CD4-positive, CD25-positive, alpha-beta regulatory T cell (primary cell): ENCODE measurements around the gene MOCS3. TPM values are rescaled to one million over a fixed set of nuclear protein-coding genes. Genes with fewer than 3 reads are reported as not detected.

Experiments
- ATAC-seq, 2 donors: fragments of 150-1000 bp; cut with Tn5 transposase; one replicate each; pipeline ENCODE4 v1.10.0; 2021; ENCODE audit warnings: low read depth in 2 of 2, moderate number of reproducible peaks in 2 of 2, moderate library complexity in 1 of 2
- DNase-seq, 3 donors: peaks; one replicate each; pipeline versions ENCODE4 v3.0.0 to v3.0.0-alpha.2; 2012 to 2022; ENCODE audit warnings: mixed read lengths in 1 of 3
- H3K27ac ChIP-seq: one replicate; pipeline ENCODE4 v1.7.0; 2013; ENCODE audit warnings: mild to moderate bottlenecking, low read length; ENCODE audit not compliant: insufficient read depth, poor library complexity, severe bottlenecking
- H3K27me3 ChIP-seq: one replicate; pipeline ENCODE4 v1.7.0; 2013; ENCODE audit warnings: low read length; ENCODE audit not compliant: control insufficient read depth, insufficient read depth
- H3K36me3 ChIP-seq: one replicate; pipeline ENCODE4 v1.7.0; 2013; ENCODE audit warnings: mild to moderate bottlenecking, low read length, moderate library complexity; ENCODE audit not compliant: control insufficient read depth, insufficient read depth
- H3K4me1 ChIP-seq: 2 replicates; pipeline ENCODE4 v1.7.0; 2013; ENCODE audit warnings: mild to moderate bottlenecking, low read length; ENCODE audit not compliant: insufficient read depth, control insufficient read depth, poor library complexity, severe bottlenecking
- H3K4me3 ChIP-seq: one replicate; pipeline ENCODE4 v1.7.0; 2013; ENCODE audit warnings: low read depth, mild to moderate bottlenecking, low read length, moderate library complexity
- H3K9me3 ChIP-seq, 2 experiments: 1 replicate in 1 of 2; 2 replicates in 1 of 2; pipeline ENCODE4 v1.7.0; 2013; ENCODE audit warnings: low read length in 2 of 2, mild to moderate bottlenecking in 1 of 2, moderate library complexity in 1 of 2; ENCODE audit not compliant: control insufficient read depth in 2 of 2
- H3K27ac Mint-ChIP-seq, 3 donors: one replicate each; pipeline ENCODE4 v1.8.0; 2020 to 2022; ENCODE audit warnings: mild to moderate bottlenecking in 3 of 3, mixed read lengths in 3 of 3, moderate library complexity in 2 of 3
- H3K27me3 Mint-ChIP-seq: one replicate; pipeline ENCODE4 v1.8.0; 2022; ENCODE audit warnings: mild to moderate bottlenecking, mixed read lengths
- H3K36me3 Mint-ChIP-seq: one replicate; pipeline ENCODE4 v1.8.0; 2020; ENCODE audit warnings: mixed read lengths
- H3K4me1 Mint-ChIP-seq, 4 donors: one replicate each; pipeline ENCODE4 v1.8.0; 2020 to 2022; ENCODE audit warnings: mixed read lengths in 4 of 4, mild to moderate bottlenecking in 1 of 4
- H3K4me3 Mint-ChIP-seq, 4 donors: one replicate each; pipeline ENCODE4 v1.8.0; 2020 to 2022; ENCODE audit warnings: mild to moderate bottlenecking in 4 of 4, mixed read lengths in 4 of 4, moderate library complexity in 3 of 4
- H3K9me3 Mint-ChIP-seq, 7 donors: one replicate each; pipeline ENCODE4 v1.8.0; 2020 to 2022; ENCODE audit warnings: mixed read lengths in 7 of 7, mild to moderate bottlenecking in 3 of 7, moderate library complexity in 2 of 7
- polyA plus RNA-seq, 4 donors: library from polyadenylated mRNA; unstranded; fragments of 300-500 nt; fragmentation: Illumina TruSeq; gene quantifications; one replicate each; pipeline ENCODE4 v1.2.3, GENCODE V29; 2021
- total RNA-seq: library from RNA; stranded (reverse); gene quantifications from one replicate; pipeline ENCODE4 v1.2.3, GENCODE V29; 2022

Gene MOCS3
- total and polyA plus RNA-seq, 5 donors from 2014 or later, result 2.7 to 7.0 (median 4.3) TPM

DNA sequence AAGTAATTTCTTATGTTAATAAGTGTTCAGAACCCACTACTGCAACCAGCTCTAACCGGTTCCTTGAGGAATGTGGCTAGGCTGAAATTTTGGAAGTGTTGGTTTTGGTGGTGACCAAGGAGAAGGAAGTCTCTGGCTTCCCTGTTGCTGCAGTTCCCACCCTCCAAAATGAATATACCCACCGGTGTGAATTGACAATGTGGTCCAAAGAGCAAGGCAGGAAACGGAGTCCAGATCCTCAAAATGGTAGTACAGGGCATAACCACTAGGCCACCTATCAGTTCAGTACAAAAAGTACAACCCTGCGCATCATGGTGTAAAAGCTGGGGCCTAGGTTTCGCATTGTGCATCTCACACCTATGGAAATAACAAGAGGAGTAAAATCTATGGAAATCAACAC, 30.1 kb upstream of the MOCS3 start:
- peak overlapping the region; percentile 93 for H3K4me3 ChIP-seq
- peak in 1 of 3 donors; percentile 23 for DNase-seq
- H3K36me3 Mint-ChIP-seq, result peaks cover 11% of the 10 kb centered on the region
- no peaks in the 10 kb centered on the region for H3K9me3 ChIP-seq
- H3K4me1 ChIP-seq, result peaks cover 58% of the 10 kb centered on the region
- H3K36me3 ChIP-seq, result peaks cover 13% of the 10 kb centered on the region
- peak overlapping the region; percentile 44 for H3K27ac ChIP-seq
- peaks cover 14% of the 10 kb centered on the region for H3K27me3 Mint-ChIP-seq
- H3K4me1 Mint-ChIP-seq, result peaks cover 21 to 73% (median 63%) of the 10 kb centered on the region in 4 donors
- H3K4me3 Mint-ChIP-seq, result peak overlapping the region; percentile 97 to 99 (median 97)
- no peaks in the 10 kb centered on the region for H3K27me3 ChIP-seq
- no peak for ATAC-seq
- peaks cover 0 to 2% (median 0%) of the 10 kb centered on the region in 7 donors for H3K9me3 Mint-ChIP-seq
- H3K27ac Mint-ChIP-seq, result peak overlapping the region; percentile 39 to 99 (median 98)

- peaks cover 14% of the 10 kb centered on the region for H3K27me3 Mint-ChIP-seq
- peak overlapping the region; percentile 98 to 99 (median 99) for H3K27ac Mint-ChIP-seq
- Histone ChIP-seq H3K4me1 (peaks cover 51% of the 10 kb centered on the region), H3K27me3 (no peaks in the 10 kb centered on the region), H3K9me3 (no peaks in the 10 kb centered on the region), H3K36me3 (peaks cover 20% of the 10 kb centered on the region), H3K27ac (peak overlapping the region; percentile 70), H3K4me3 (peak overlapping the region; percentile 93)
- ATAC-seq (peak; percentile 73 to 77), DNase-seq (peak; percentile 81 to 98 (median 93))
- peaks cover 21 to 63% (median 55%) of the 10 kb centered on the region in 4 donors for H3K4me1 Mint-ChIP-seq
- peak overlapping the region; percentile 97 to 99 (median 97) for H3K4me3 Mint-ChIP-seq
- H3K36me3 Mint-ChIP-seq, result peaks cover 11% of the 10 kb centered on the region
- H3K9me3 Mint-ChIP-seq, result peaks cover 0 to 2% (median 0%) of the 10 kb centered on the region in 7 donors
Measured at GRCh38 chr20:50929299-50930138, 29.1 kb upstream of the MOCS3 start.

GRCh38 chr20:50930139-50930975, 28.3 kb upstream of the MOCS3 start:
- Mint-ChIP-seq H3K4me3 (peak overlapping the region; percentile 97 to 99 (median 97)), H3K4me1 (peaks cover 21 to 55% (median 48%) of the 10 kb centered on the region in 4 donors), H3K27me3 (peaks cover 14% of the 10 kb centered on the region), H3K36me3 (peaks cover 14% of the 10 kb centered on the region), H3K9me3 (peaks cover 0 to 2% (median 0%) of the 10 kb centered on the region in 7 donors), H3K27ac (peak overlapping the region; percentile 98 to 99 (median 99))
- no peaks in the 10 kb centered on the region for H3K27me3 ChIP-seq
- peak in 2 of 3 donors; percentile 25 to 38 for DNase-seq
- no peaks in the 10 kb centered on the region for H3K9me3 ChIP-seq
- ATAC-seq, result peak in 1 of 2 donors; percentile 1
- peaks cover 49% of the 10 kb centered on the region for H3K4me1 ChIP-seq
- H3K4me3 ChIP-seq, result peak overlapping the region; percentile 93
- peak overlapping the region; percentile 99 for H3K27ac ChIP-seq
- peaks cover 28% of the 10 kb centered on the region for H3K36me3 ChIP-seq

DNA sequence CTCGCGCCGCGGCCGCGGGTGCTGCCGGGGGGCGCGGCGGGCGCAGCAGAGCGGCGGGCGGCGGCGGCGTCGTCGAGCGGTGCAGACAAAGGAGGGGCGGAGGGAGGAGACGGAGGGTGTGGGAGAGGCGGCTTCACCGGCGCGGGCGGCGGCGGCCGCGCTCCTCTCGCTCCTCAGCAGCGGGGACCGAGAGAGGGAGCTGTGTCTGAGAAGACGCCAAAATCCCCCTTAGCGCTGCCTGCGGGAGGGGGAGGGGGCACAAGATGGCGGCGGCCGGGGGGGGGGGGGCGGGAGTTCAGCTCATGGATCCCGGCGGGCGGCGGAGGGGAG, 27.7 kb upstream of the MOCS3 start:
- peaks cover 14% of the 10 kb centered on the region for H3K27me3 Mint-ChIP-seq
- Histone ChIP-seq H3K4me1 (peaks cover 44% of the 10 kb centered on the region), H3K27me3 (no peaks in the 10 kb centered on the region), H3K27ac (peak overlapping the region; percentile 99), H3K9me3 (no peaks in the 10 kb centered on the region), H3K36me3 (peaks cover 34% of the 10 kb centered on the region), H3K4me3 (no peak overlapping the region)
- peaks cover 21 to 49% (median 42%) of the 10 kb centered on the region in 4 donors for H3K4me1 Mint-ChIP-seq
- H3K36me3 Mint-ChIP-seq, result peaks cover 14% of the 10 kb centered on the region
- H3K4me3 Mint-ChIP-seq, result peak overlapping the region; percentile 91 to 97 (median 94)
- ATAC-seq, result peak; percentile 36 to 38
- no peak for DNase-seq
- peaks cover 0 to 2% (median 0%) of the 10 kb centered on the region in 7 donors for H3K9me3 Mint-ChIP-seq
- peak overlapping the region; percentile 93 to 99 (median 99) for H3K27ac Mint-ChIP-seq

DNA sequence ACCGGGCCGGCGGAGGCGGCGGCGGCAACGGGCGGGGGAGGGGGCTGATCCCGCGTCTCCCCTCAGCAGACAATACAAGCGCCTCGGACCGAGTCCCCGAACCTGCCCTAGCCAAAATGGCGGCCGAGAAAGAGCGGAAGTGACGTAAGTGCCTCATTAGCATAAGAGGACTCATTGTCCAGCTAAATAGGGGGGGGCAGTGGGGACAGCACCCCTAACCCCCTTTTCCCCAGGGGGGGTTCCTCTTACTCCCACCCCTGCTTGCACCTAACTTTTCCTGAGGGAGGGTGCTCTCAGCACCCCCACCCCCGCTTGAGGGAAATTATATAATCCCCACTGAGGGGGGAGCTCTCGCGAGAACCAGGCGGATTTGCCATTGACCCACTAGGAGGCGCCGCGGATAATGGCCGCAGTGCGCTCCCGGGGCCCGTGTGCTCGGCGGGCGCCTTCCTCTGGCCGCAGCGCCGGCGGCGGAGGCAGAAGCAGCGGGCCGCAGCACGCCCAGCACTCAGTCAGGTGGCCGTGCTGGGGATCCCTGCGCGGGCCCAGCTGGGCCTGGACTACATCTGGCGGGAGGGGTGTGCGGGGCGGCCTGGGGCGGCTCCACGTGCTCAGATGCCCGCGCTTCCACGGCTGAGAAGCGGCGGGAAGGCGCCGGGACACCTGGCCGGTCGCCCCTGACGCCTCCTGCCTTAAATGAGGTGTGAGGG, 27.2 kb upstream of the MOCS3 start, which contains the start of gene ADNP:
Gene ADNP, minus strand, starts transcription at position 132 of the 710 bp plus-strand sequence. CDS start 27,441 bp downstream, outside the sequence.
- Mint-ChIP-seq H3K27ac (peak within 1 kb of the TSS; percentile 93 to 99 (median 99)), H3K4me1 (peaks cover 18 to 46% (median 40%) of the 10 kb centered on the region in 4 donors), H3K36me3 (peaks cover 16% of the 10 kb centered on the region), H3K9me3 (peaks cover 0 to 2% (median 0%) of the 10 kb centered on the region in 7 donors), H3K27me3 (peaks cover 14% of the 10 kb centered on the region), H3K4me3 (peak within 1 kb of the TSS; percentile 91 to 97 (median 94))
- H3K27me3 ChIP-seq, result no peaks in the 10 kb centered on the region
- H3K4me1 ChIP-seq, result peaks cover 40% of the 10 kb centered on the region
- H3K4me3 ChIP-seq, result peak within 1 kb of the TSS; percentile 58
- H3K27ac ChIP-seq, result peak within 1 kb of the TSS; percentile 99
- ATAC-seq (peak; percentile 67 to 68), DNase-seq (peak; percentile 84 to 93 (median 92))
- no peaks in the 10 kb centered on the region for H3K9me3 ChIP-seq
- peaks cover 38% of the 10 kb centered on the region for H3K36me3 ChIP-seq

- Mint-ChIP-seq H3K27ac (peak overlapping the region; percentile 92 to 99 (median 99)), H3K36me3 (peaks cover 19% of the 10 kb centered on the region)
Measured at GRCh38 chr20:50932016-50932485, 26.6 kb upstream of the MOCS3 start.

More at GRCh38 chr20:50932016-50932485, 26.6 kb upstream of the MOCS3 start:
- Histone ChIP-seq H3K27ac (peak overlapping the region; percentile 99), H3K27me3 (no peaks in the 10 kb centered on the region), H3K4me1 (peaks cover 35% of the 10 kb centered on the region), H3K9me3 (no peaks in the 10 kb centered on the region), H3K4me3 (peak overlapping the region; percentile 45), H3K36me3 (peaks cover 40% of the 10 kb centered on the region)
- DNase-seq (no peak), ATAC-seq (no peak)
- H3K4me3 Mint-ChIP-seq, result peak overlapping the region; percentile 91 to 97 (median 94)
- H3K4me1 Mint-ChIP-seq, result peaks cover 12 to 40% (median 36%) of the 10 kb centered on the region in 4 donors
- peaks cover 0 to 2% (median 0%) of the 10 kb centered on the region in 7 donors for H3K9me3 Mint-ChIP-seq
- peaks cover 14% of the 10 kb centered on the region for H3K27me3 Mint-ChIP-seq
